Articular chondrocyte of knee joint (primary cell): ENCODE results near the gene SEMA3A. TPM values are rescaled to one million over a fixed set of nuclear protein-coding genes. Genes with fewer than 3 reads are reported as not detected.

Experiments
- total RNA-seq: library from RNA; depleted of rRNA; stranded (reverse); fragments of >200 nt; gene quantifications from 2 replicates; pipeline ENCODE4 v1.2.3, GENCODE V29; 2012

Gene SEMA3A
- total RNA-seq = 178 and 193 TPM in 2 replicates

DNA sequence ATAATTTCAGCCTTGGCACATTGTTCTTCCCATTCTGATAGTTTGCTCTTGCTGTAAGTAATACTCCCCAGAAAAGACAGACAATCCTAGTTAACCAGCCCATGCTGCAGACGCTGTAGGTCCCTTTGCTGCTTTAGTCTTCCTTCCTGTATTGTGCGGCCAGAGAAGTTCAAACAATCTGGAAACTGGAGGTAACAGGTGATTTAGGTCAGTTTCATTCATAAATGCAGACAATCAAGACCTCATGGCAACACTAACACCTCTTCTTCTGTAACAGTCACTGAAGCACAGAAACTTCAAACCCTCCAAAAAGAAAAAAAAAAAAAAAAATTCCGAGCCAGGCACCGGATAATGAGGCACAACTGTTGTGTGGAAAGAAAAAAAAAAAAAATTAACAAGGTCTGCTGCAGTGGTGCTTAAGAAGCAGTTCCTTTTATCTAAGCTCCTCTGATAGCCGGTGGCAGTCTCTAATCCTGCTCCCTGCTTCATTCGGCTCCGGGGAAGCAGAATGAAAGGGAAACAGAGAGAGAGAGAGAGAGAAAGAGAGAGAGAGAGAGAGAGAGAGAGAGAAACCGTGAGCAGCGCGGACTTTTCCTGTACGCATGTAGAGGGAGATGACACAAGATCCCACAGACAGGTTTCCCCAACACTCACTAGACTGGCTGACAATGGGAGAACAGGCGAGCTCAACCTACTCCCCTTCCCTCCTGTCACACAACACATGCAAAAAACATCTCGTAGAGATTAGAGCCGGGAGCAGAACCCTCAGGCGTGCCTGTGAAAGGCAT is at the start of gene SEMA3A:
Gene SEMA3A (minus strand): TSS at position 306 of the 788 bp plus-strand sequence. CDS start 203 bp downstream, at position 103.

